GM08714 (cell line): ENCODE results near the gene TSPAN16.

Source experiments
- H3K4me3 ChIP-seq: fragments of 200-500 bp; sonication (Bioruptor generic); 2 replicates; pipeline ENCODE4 v1.5.1; 2014; ENCODE audit warnings: mild to moderate bottlenecking, low read length, inconsistent platforms
- ZNF274 ChIP-seq: IDR thresholded peaks from 2 replicates; pipeline ENCODE4 v1.6.1; 2012; ENCODE audit warnings: mild to moderate bottlenecking, low read depth, low read length

Gene TSPAN16

GRCh38 chr19:11295665-11296245 lies at the start of gene TSPAN16:
TSS of gene TSPAN16 (plus strand) at chr19:11296160. CDS start at chr19:11296298, 138 bp downstream.
- no peak for TF ChIP-seq ZNF274
- no peak within 1 kb of the TSS for H3K4me3 ChIP-seq

DNA sequence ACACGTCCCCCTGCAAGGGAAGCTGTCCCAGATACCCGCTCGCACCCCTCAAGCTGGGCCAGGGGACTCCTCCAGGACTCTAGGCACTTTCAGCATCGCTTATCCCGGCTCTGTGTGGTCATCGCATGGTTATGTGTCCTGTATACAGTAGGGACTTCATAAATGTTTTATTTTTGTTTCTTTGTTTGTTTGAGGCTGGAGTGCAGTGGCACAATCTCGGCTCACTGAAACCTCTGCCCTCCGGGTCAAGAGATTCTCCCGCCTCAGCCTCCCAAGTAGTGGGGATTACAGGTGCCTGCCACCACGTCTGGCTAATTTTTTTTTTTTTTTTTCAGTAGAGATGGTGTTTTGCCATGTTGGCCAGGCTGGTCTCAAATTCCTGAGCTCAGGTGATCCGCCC lies 49.0 kb upstream of the TSPAN16 start:
- no peak overlapping the region for H3K4me3 ChIP-seq
- no peak for TF ChIP-seq ZNF274

DNA sequence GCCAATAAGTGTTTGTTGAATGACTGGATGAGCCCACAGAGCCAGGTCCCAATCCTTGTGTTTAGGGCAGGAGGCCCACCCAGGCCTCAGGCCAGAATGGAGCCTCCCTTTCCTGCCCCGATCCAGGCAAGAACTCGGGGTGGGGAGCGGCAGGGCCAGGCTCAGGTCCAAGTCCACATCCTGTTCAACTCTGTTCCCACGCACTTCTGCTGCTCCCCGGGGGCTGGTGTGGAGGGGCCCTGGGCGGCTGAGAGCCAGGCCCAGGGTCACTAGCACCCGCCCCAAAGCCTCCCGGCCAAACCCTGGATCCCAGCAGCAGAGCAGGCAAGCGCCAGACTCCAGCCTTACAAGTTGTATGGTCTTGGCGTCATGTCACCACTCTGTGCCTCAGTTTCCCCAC lies 48.6 kb upstream of the TSPAN16 start:
- TF ChIP-seq ZNF274 = no peak
- H3K4me3 ChIP-seq = no peak overlapping the region

DNA sequence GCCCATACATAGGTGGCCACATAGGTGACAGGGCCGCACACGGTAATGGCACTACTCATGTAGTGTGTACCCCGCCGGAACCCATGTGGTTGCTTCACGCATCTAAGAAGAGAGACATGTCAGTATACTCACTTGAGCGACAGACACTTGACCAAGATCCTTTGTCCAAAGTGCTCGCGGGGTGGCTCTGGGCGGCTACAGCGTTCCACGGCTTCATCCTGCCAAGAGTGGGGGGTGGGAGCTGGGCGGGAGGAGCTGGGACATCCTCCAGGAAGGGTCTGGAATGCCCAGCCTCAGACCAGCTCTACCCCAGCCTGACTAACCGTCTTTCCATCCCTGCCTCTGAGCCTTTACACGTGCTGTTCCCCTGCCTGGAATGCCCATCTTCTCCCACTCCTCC lies 48.0 kb upstream of the TSPAN16 start:
- TF ChIP-seq ZNF274 = no peak
- no peak overlapping the region for H3K4me3 ChIP-seq

GRCh38 chr19:11248852-11249251 lies 47.1 kb upstream of the TSPAN16 start:
- TF ChIP-seq ZNF274 = no peak

GRCh38 chr19:11251217-11251616 lies 44.7 kb upstream of the TSPAN16 start:
- no peak overlapping the region for H3K4me3 ChIP-seq
- no peak for TF ChIP-seq ZNF274

More at GRCh38 chr19:11248852-11249251, 47.1 kb upstream of the TSPAN16 start:
- H3K4me3 ChIP-seq = no peak overlapping the region

DNA sequence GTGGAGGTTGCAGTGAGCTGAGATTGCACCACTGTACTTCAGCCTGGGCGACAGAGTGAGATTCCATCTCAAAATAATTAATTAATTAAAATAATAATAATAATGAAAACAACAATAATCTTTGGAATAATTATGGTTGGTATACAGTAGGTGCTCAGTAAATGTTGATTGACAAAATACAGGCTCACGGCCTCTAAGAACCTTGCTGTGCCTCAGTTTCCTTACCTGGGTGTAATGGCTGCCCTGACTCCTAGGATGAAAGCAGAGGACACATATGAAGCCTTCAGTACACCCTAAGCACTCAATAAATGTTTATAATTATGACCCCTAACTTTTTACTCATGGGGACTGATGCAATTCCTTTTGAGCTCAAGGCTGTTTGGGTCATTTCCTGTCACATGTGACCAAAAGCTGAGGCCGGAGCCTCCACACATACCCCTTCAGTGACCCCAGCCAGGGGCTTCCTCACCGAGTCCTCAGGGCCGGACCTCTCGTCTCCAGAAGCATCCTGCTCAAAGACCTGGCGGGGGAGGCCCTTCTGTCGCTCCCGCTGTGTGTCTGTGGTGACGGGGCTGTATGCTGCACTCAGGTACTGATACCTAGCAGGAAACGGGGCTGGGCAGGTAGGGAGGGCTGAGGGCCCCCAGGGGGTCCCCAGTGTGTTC lies 44.2 kb upstream of the TSPAN16 start:
- no peak overlapping the region for H3K4me3 ChIP-seq
- TF ChIP-seq ZNF274 = no peak

DNA sequence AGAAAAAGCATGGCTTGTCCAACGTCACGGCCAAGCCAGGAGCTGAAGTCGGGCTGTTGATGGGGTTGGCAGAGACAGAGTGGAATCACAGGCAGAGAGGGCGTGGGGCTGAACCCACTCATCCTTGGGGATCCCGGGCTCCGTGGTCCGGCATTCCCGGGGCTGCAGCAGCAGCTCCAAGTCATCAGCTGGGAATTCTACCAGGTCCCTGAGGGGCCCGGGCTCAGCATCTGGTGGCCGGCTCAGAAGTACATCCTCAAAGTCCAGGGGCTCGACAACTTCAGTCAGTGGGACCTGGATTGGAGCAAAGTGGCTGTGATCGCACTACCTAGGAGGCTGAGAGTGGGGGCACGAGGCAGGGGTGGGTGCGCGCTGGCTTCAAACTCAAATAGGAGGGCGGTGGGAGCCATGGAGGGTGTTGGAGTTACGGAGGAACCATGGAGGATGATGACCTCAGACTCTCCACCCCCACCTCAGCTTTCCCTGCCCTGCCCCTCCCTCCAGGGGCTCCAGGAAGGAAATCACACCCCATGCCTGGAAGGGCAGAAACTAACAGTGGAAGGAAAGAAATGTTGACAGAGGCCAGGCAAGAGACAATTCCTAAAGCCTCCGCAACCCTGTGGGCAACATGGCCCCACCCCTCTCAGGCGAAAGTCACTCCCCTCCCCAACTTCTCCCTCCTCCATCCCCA lies 43.1 kb upstream of the TSPAN16 start:
- TF ChIP-seq ZNF274 = no peak
- no peak overlapping the region for H3K4me3 ChIP-seq

GRCh38 chr19:11254666-11255065 lies 41.3 kb upstream of the TSPAN16 start:
- no peak overlapping the region for H3K4me3 ChIP-seq
- TF ChIP-seq ZNF274 = no peak

DNA sequence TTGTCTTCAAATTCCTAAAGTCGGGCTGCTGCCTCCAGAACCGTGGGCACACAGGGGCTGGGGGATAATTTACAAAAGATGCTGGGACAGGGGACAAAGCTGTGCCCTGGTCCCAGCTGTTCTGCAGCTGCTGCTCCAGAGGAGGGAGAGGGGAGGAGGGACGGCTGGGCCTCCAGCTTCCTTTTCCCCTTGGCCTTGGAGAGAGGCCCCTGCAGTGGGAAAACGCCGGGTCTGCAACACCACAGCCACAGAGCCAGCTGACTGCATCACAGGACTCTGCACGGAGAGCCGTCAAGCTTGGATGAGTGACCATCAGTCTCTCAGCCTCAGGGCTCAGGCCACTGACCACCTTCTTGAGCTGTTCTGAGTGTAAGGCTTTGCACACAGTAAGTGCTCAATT lies 39.8 kb upstream of the TSPAN16 start:
- H3K4me3 ChIP-seq = no peak overlapping the region
- no peak for TF ChIP-seq ZNF274

DNA sequence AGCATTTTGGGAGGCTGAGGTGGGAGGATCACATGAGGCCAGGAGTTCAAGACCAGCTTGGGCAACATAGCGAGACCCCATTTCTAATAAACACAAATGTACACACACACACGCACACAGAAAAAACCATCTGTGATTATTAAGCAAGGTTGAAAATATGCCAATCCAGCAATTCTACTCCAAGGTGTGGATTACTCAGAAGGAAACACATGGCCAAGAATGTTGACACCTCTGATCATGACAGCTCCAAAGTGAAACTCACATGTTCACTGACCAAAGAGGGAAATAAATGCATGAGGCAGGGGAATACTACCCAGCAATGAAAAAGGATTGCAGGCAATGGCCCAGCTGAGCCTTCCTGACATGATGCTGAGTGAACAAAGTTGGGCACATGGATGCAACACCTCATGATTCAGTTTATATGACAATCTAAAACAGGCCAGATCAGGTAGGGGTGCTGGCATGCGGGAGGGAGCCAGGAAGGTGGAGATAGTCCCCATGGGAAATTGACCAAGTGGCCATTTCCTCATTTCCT lies 38.0 kb upstream of the TSPAN16 start:
- no peak for TF ChIP-seq ZNF274
- no peak overlapping the region for H3K4me3 ChIP-seq

DNA sequence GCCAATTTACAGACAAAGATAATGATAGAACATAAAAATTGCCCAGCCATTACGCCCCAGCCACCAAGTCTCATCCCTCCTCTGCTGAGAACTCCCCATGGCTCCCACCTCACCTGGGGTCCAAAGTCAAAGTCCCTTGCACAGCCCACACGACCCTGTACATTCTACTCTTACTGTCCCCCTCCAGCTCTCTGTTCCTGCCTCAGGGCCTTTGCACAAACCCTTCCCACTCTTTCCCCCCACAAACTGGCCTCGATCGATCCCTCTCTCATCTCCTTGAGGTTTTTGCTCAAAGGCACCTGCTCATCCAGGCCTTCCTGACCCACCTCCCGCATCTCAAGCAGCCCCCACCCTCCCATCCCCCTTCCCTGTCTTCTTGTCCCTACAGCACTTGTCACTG lies 35.0 kb upstream of the TSPAN16 start:
- H3K4me3 ChIP-seq = no peak overlapping the region
- TF ChIP-seq ZNF274 = no peak

- H3K4me3 ChIP-seq = peak overlapping the region; percentile 40; the same call in 1 of the 2 replicates
- no peak for TF ChIP-seq ZNF274
Observed at GRCh38 chr19:11261431-11261970, 34.5 kb upstream of the TSPAN16 start.

DNA sequence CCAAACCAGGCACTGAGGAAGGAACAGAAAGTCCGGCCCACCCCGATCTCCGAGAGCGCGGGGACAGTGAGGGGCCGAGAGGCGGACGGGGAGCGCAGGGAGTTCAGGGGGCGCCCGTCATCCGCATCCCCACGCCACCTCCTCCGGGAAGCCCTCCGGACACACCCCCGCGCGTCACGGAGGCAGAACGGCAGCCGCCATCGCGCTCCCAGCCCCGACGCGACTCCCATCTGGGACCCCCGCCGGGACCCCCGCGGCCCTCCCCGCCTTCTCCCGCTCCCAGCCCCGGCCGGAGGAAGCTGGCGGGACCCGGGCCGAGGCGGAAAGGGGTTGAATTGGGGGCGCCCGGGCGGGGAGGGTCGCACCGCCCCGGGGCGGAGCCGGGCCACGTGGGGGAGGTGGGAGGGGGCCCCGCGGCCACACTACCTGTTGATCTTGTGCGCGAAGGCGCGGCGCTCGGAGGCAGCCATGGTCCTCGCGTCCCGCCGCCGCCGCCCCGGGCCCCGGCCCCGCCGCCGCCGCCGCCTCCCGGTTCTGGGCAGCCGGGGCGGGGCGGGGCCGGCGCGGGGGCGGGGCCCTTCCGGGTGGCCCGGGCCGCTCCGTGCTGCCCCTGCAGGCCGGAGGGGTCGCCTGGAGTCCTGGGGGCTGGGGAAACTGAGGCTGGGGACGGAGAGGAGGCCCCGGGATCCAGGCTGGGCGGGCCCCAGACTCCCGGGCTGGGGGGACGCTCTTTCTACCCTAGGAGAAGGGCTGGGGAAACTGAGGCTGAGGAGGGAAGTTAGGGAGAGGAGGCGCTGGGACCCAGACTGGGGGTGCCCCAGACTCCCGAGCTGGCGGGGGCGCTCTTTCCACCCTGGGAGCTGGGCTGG lies 33.8 kb upstream of the TSPAN16 start, which contains the start of gene DOCK6:
Gene DOCK6 (minus strand): TSS at position 554 of the 869 bp plus-strand sequence. CDS start 84 bp downstream, at position 470.
- peak within 1 kb of the TSS; percentile 68; the same call in 1 of the 2 replicates for H3K4me3 ChIP-seq
- TF ChIP-seq ZNF274 = no peak

DNA sequence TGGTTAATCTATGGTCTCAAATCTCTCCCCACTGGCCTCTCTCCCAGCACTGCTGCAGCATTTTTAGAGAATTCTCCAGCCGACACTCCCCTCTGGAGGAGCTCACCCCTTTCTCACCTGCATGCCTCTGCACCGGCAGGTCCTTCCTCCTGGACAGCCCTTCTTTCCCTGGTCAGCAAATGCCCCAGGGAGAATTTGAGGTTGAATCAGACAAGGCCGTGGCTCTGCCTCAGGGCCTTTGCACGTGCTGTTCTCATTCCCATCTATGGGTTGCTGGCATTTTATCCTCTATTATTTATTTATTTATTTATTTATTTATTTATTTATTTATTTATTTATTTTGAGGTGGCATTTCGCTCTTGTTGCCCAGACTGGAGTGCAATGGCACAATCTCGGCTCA lies 32.2 kb upstream of the TSPAN16 start:
- TF ChIP-seq ZNF274 = no peak
- H3K4me3 ChIP-seq = no peak overlapping the region
